GM12878 (cell line): ENCODE measurements around the gene CPB2. TPM values are rescaled to one million over a fixed set of nuclear protein-coding genes. Genes with fewer than 3 reads are reported as not detected.

Source experiments
- ATAC-seq: fragments of 200-7000 bp; cut with Tn5 transposase; 3 replicates; pipeline ENCODE4 v1.9.1; 2020; ENCODE audit warnings: mild to moderate bottlenecking, moderate library complexity
- BruUV-seq: library from RNA; stranded (reverse); fragments of 400-500 nt; replicated peaks from 2 replicates; lab custom pipeline; 2021; lab: Mats Ljungman, UMichigan
- CTCF ChIA-PET: fragments of 300-600 bp; sonication (Branson Sonifier 250); formaldehyde crosslinking; extraction: SDS; loops from one replicate; lab custom pipeline; 2021; ENCODE audit warnings: inconsistent platforms; lab: Yijun Ruan, JAX
- POLR2A ChIA-PET: fragments of 350-600 bp; formaldehyde crosslinking; extraction: SDS; loops from one replicate; lab custom pipeline; 2021; ENCODE audit warnings: inconsistent platforms; lab: Charles Lee
- RAD21 ChIA-PET: fragments of 300-600 bp; sonication (Branson Sonifier 250); formaldehyde crosslinking; loops from one replicate; lab custom pipeline; 2023; ENCODE audit warnings: antibody characterized with exemption; ENCODE audit not compliant: unreplicated experiment; lab: Charles Lee
- SMC1A ChIA-PET: fragments of 300-600 bp; sonication (Branson Sonifier 250); formaldehyde crosslinking; loops from one replicate; lab custom pipeline; 2023; ENCODE audit not compliant: unreplicated experiment, uncharacterized antibody; lab: Charles Lee
- DNase-seq: peaks from one replicate; pipeline ENCODE4 v3.0.0-alpha.2; 2011; ENCODE audit warnings: low read depth, low spot score
- FAIRE-seq: peaks from 3 replicates; lab custom pipeline; 2011; peaks lifted over from hg19 to GRCh38; lab: Jason Lieb, UNC
- H2AFZ ChIP-seq: 2 replicates; pipeline ENCODE4 v1.6.0; 2011; ENCODE audit warnings: low read depth, low read length, control low read depth; ENCODE audit not compliant: control insufficient read depth
- H3K27ac ChIP-seq: 2 replicates; pipeline ENCODE4 v1.5.1; 2011; ENCODE audit warnings: control low read depth; ENCODE audit not compliant: control insufficient read depth, insufficient read depth
- H3K27me3 ChIP-seq, 2 experiments: replicated peaks in 1 of 2; 2 replicates each; pipeline versions ENCODE4 v1.6.0 to v1.6.1; 2011; ENCODE audit warnings: low read length in 1 of 2; ENCODE audit not compliant: control insufficient read depth in 2 of 2, insufficient read depth in 2 of 2
- H3K36me3 ChIP-seq, 2 experiments: 2 replicates each; pipeline ENCODE4 v1.5.1; 2011; ENCODE audit warnings: low read length in 1 of 2; ENCODE audit not compliant: control insufficient read depth in 2 of 2, insufficient read depth in 2 of 2
- H3K4me1 ChIP-seq: 2 replicates; pipeline ENCODE4 v1.6.1; 2011; ENCODE audit warnings: mild to moderate bottlenecking, low read length, moderate library complexity, mixed read lengths; ENCODE audit not compliant: control insufficient read depth, insufficient read depth
- H3K4me2 ChIP-seq: 2 replicates; pipeline ENCODE4 v1.6.0; 2011; ENCODE audit warnings: control low read depth; ENCODE audit not compliant: control insufficient read depth, insufficient read depth
- H3K4me3 ChIP-seq: fragments of 200-600 bp; sonication (generic); 2 replicates; pipeline ENCODE4 v1.5.1; 2016
- H3K79me2 ChIP-seq: 2 replicates; pipeline ENCODE4 v1.6.0; 2011; ENCODE audit warnings: low read length; ENCODE audit not compliant: control insufficient read depth, insufficient read depth
- H3K9ac ChIP-seq: 2 replicates; pipeline ENCODE4 v1.8.0; 2011; ENCODE audit warnings: low read length, control low read depth, mixed read lengths; ENCODE audit not compliant: control insufficient read depth, insufficient read depth
- H3K9me3 ChIP-seq: replicated peaks from 3 replicates; pipeline ENCODE4 v1.5.1; 2011; ENCODE audit warnings: mild to moderate bottlenecking, low read length; ENCODE audit not compliant: control insufficient read depth, insufficient read depth
- H4K20me1 ChIP-seq: 2 replicates; pipeline ENCODE4 v1.6.0; 2011; ENCODE audit not compliant: control insufficient read depth, insufficient read depth
- ATF3 ChIP-seq: IDR thresholded peaks from 2 replicates; pipeline ENCODE4 v1.6.1; 2011; ENCODE audit warnings: low read depth, mild to moderate bottlenecking, low read length, moderate library complexity, borderline replicate concordance; ENCODE audit errors: extremely low read depth
- BCLAF1 ChIP-seq: fragments of 450-650 bp; IDR thresholded peaks from 2 replicates; pipeline ENCODE4 v1.6.1; 2017; ENCODE audit warnings: antibody characterized with exemption, mild to moderate bottlenecking, moderate library complexity
- BMI1 ChIP-seq: fragments of 450-650 bp; IDR thresholded peaks from 2 replicates; pipeline ENCODE4 v1.6.1; 2016; ENCODE audit warnings: mild to moderate bottlenecking, moderate library complexity, borderline replicate concordance
- CREM ChIP-seq: IDR thresholded peaks from 2 replicates; pipeline ENCODE4 v1.6.1; 2014; ENCODE audit warnings: antibody characterized with exemption, low read depth
- DPF2 ChIP-seq: fragments of 450-650 bp; IDR thresholded peaks from 2 replicates; pipeline ENCODE4 v1.6.1; 2017; ENCODE audit warnings: mild to moderate bottlenecking
- ELK1 ChIP-seq: IDR thresholded peaks from 2 replicates; pipeline ENCODE4 v1.6.1; 2012; ENCODE audit warnings: low read depth, low read length, improper control_type of control experiment
- EZH2 ChIP-seq: IDR thresholded peaks from 2 replicates; pipeline ENCODE4 v1.6.1; 2012; ENCODE audit warnings: low read depth, mild to moderate bottlenecking, control low read depth, inconsistent platforms, low read length, borderline replicate concordance; ENCODE audit not compliant: control insufficient read depth
- FOS ChIP-seq: IDR thresholded peaks from 3 replicates; pipeline ENCODE4 v1.6.1; 2011; ENCODE audit warnings: borderline replicate concordance; ENCODE audit not compliant: insufficient read length; ENCODE audit errors: extremely low read depth
- JUND ChIP-seq: IDR thresholded peaks from 2 replicates; pipeline ENCODE4 v1.6.1; 2012; ENCODE audit warnings: low read depth, mild to moderate bottlenecking, low read length, improper control_type of control experiment, moderate library complexity
- NR2C2 ChIP-seq: IDR thresholded peaks from 2 replicates; pipeline ENCODE4 v1.6.1; 2011; ENCODE audit warnings: borderline replicate concordance, low read depth; ENCODE audit not compliant: control insufficient read depth, insufficient read length
- POLR2A ChIP-seq: IDR thresholded peaks from 2 replicates; pipeline ENCODE4 v1.6.1; 2011; ENCODE audit warnings: low read depth, mild to moderate bottlenecking, low read length
- REST ChIP-seq: IDR thresholded peaks from 2 replicates; pipeline ENCODE4 v1.6.1; 2012; ENCODE audit warnings: mild to moderate bottlenecking, low read depth, low read length
- ZBED1 ChIP-seq: IDR thresholded peaks from 2 replicates; pipeline ENCODE4 v1.6.1; 2016; ENCODE audit warnings: borderline replicate concordance
- ZBTB33 ChIP-seq: fragments of 450-650 bp; IDR thresholded peaks from 2 replicates; pipeline ENCODE4 v1.6.1; 2017; ENCODE audit warnings: mild to moderate bottlenecking
- WGBS: methylation state at CpG from one replicate; pipeline ENCODE4 v1.1.6; 2016; ENCODE audit warnings: low lambda C conversion rate; ENCODE audit not compliant: insufficient replicate concordance, insufficient coverage; ENCODE audit errors: missing lambda C conversion rate; 5-methylcytosine and 5-hydroxymethylcytosine counted together
- in situ Hi-C: fragments of 300-500 bp; cut with MboI; formaldehyde crosslinking; loops from 9 replicates; pipeline ENCODE4 v1.14.3; 2018; ENCODE audit warnings: mixed read lengths
- intact Hi-C: fragments of 100-400 bp; cut with micrococcal nuclease; formaldehyde crosslinking; loops from one replicate; pipeline ENCODE4 v1.14.2; 2022; ENCODE audit not compliant: unreplicated experiment
- polyA plus RNA-seq, 11 experiments: library from polyadenylated mRNA; depleted of rRNA in 4 of 11; unstranded in 6 of 11; stranded (reverse) in 5 of 11; fragments of >200 nt; fragmentation: Nextera tagmentation in 4 of 11; fragmentation: Illumina TruSeq in 1 of 11; extraction: Ambion mirVana in 4 of 11; extraction: Trizol in 1 of 11; gene quantifications; 1 replicate in 1 of 11; 2 replicates in 10 of 11; pipeline versions ENCODE4 v1.2.1 to v1.2.3, GENCODE V29; 2011 to 2016; ENCODE audit warnings: inconsistent platforms in 2 of 11, missing spikeins in 2 of 11, low read depth in 1 of 11
- total RNA-seq, 4 experiments: library from RNA; depleted of rRNA in 3 of 4; stranded (reverse); fragments of >200 nt in 3 of 4; fragmentation: Illumina TruSeq in 1 of 4; extraction: Trizol in 1 of 4; gene quantifications; 2 replicates each; pipeline versions ENCODE4 v1.2.1 to v1.2.3, GENCODE V29; 2013 to 2021

Gene CPB2
- total and polyA plus RNA-seq, 10 of the 15 experiments (the other 5 are each of a cell fraction or from before 2014, with no cell fraction given): 0.05 to 0.87 (median 0.13) TPM; not detected in 3

GRCh38 chr13:46038296-46038695 is 66.5 kb downstream of the CPB2 start:
- Histone ChIP-seq H2AFZ (no peak overlapping the region), H3K36me3 (peaks cover 2 to 6% of the 10 kb centered on the region in 2 experiments; a peak in 3 of 4 replicates), H4K20me1 (no peaks in the 10 kb centered on the region), H3K4me1 (no peaks in the 10 kb centered on the region), H3K4me3 (no peak overlapping the region), H3K27ac (no peak overlapping the region), H3K9me3 (peaks cover 1% of the 10 kb centered on the region; the same call in 2 of the 3 replicates), H3K79me2 (peaks cover 3% of the 10 kb centered on the region), H3K9ac (no peak overlapping the region), H3K27me3 (no peaks in the 10 kb centered on the region), H3K4me2 (no peak overlapping the region)
- SMC1A ChIA-PET: interaction anchor here (0.6 to 1.5 kb wide), 2 partner anchors 88 to 667 kb away, joined by 4 to 5 read pairs; no protein-coding TSS in a partner anchor
- CTCF ChIA-PET: no interaction called here
- WGBS: 86% methylated on average over 4 of the region's 4 CpGs
- no TSS peak for BruUV-seq
- ATAC-seq (no peak), FAIRE-seq (no peak), DNase-seq (no peak)
- RAD21 ChIA-PET: no interaction called here
- in situ Hi-C loops (no loop called here), intact Hi-C loops (no loop called here)
- POLR2A ChIA-PET: no interaction called here
- no peak for TF ChIP-seq DPF2
- no peak for TF ChIP-seq EZH2
- TF ChIP-seq ZBED1: no peak
- no peak for TF ChIP-seq CREM
- no peak for TF ChIP-seq NR2C2
- TF ChIP-seq REST: no peak
- no peak for TF ChIP-seq BCLAF1
- no peak for TF ChIP-seq ZBTB33
- no peak for TF ChIP-seq ATF3
- no peak for TF ChIP-seq BMI1
- no peak for TF ChIP-seq ELK1
- no peak for TF ChIP-seq POLR2A
- TF ChIP-seq FOS: no peak
- TF ChIP-seq JUND: no peak
